SU-DHL-6 (cell line): Measurements from ENCODE around the gene CFAP44.

Source experiments
- H2AFZ ChIP-seq: fragments of 200-600 bp; sonication (generic); 2 replicates; pipeline ENCODE4 v1.6.1; 2014; ENCODE audit warnings: low read depth, mild to moderate bottlenecking, moderate library complexity, mixed read lengths, antibody characterized with exemption, low read length; ENCODE audit not compliant: severe bottlenecking
- H3F3A ChIP-seq: fragments of 200-600 bp; shearing (Covaris generic); 2 replicates; pipeline ENCODE4 v1.6.0; 2016; ENCODE audit warnings: antibody characterized with exemption, mild to moderate bottlenecking; ENCODE audit not compliant: insufficient read depth
- H3K27ac ChIP-seq: fragments of 200-600 bp; sonication (generic); 2 replicates; pipeline ENCODE4 v1.5.1; 2016; ENCODE audit warnings: low read depth, mild to moderate bottlenecking, low read length, moderate library complexity, mixed read lengths
- H3K27me3 ChIP-seq: fragments of 200-600 bp; sonication (generic), shearing (Covaris generic); 2 replicates; pipeline ENCODE4 v1.6.0; 2014; ENCODE audit warnings: mild to moderate bottlenecking, low read length
- H3K36me3 ChIP-seq: fragments of 200-600 bp; sonication (generic); 2 replicates; pipeline ENCODE4 v1.6.1; 2014; ENCODE audit warnings: mild to moderate bottlenecking, low read length, mixed read lengths
- H3K4me2 ChIP-seq: fragments of 300-600, 200-600 bp; shearing (Covaris generic), sonication (generic); 2 replicates; pipeline ENCODE4 v1.6.0; 2014; ENCODE audit warnings: low read length, low read depth, mild to moderate bottlenecking; ENCODE audit not compliant: poor library complexity, severe bottlenecking
- H3K4me3 ChIP-seq: fragments of 200-600 bp; sonication (generic); 2 replicates; pipeline ENCODE4 v1.5.1; 2014; ENCODE audit warnings: antibody characterized with exemption, low read length, mild to moderate bottlenecking, mixed read lengths; ENCODE audit not compliant: insufficient read depth, poor library complexity, severe bottlenecking
- H3K79me2 ChIP-seq: fragments of 200-600 bp; sonication (generic); 2 replicates; pipeline ENCODE4 v1.6.1; 2014; ENCODE audit warnings: mild to moderate bottlenecking, low read length, moderate library complexity; ENCODE audit not compliant: insufficient read depth
- H3K9ac ChIP-seq: fragments of 200-600 bp; sonication (generic); 2 replicates; pipeline ENCODE4 v1.7.0; 2014; ENCODE audit warnings: mild to moderate bottlenecking, low read length
- H3K9me2 ChIP-seq: fragments of 200-600 bp; sonication (generic); replicated peaks from 2 replicates; pipeline ENCODE4 v1.6.1; 2014; ENCODE audit warnings: low read length; ENCODE audit not compliant: insufficient read depth
- H3K9me3 ChIP-seq: fragments of 200-600 bp; sonication (generic); 2 replicates; pipeline ENCODE4 v1.6.1; 2014; ENCODE audit warnings: low read length, mixed read lengths; ENCODE audit not compliant: insufficient read depth
- H4K20me1 ChIP-seq: fragments of 200-600 bp; sonication (generic); 2 replicates; pipeline ENCODE4 v1.6.1; 2014; ENCODE audit warnings: low read depth, mild to moderate bottlenecking, antibody characterized with exemption, low read length, moderate library complexity, mixed read lengths
- CTCF ChIP-seq: fragments of 200-600 bp; sonication (generic); IDR thresholded peaks from one replicate; pipeline ENCODE4 v1.5.1; 2017; ENCODE audit warnings: antibody characterized with exemption, mild to moderate bottlenecking, low read length, moderate library complexity; ENCODE audit not compliant: insufficient read depth, poor library complexity, severe bottlenecking
- EZH2phosphoT487 ChIP-seq: fragments of 200-600 bp; sonication (generic), shearing (Covaris generic); conservative IDR thresholded peaks from 2 replicates; pipeline ENCODE4 v1.6.1; 2018; ENCODE audit warnings: mild to moderate bottlenecking, antibody characterized with exemption, low read length, moderate library complexity, mixed read lengths

CFAP44 gene

GRCh38 chr3:113438224-113438623 lies 3.1 kb downstream of the CFAP44 start:
- no peaks in the 10 kb centered on the region for H3K27me3 ChIP-seq
- no peak overlapping the region for H2AFZ ChIP-seq
- no peak overlapping the region for H3K9ac ChIP-seq
- no peaks in the 10 kb centered on the region for H3F3A ChIP-seq
- H4K20me1 ChIP-seq, result no peaks in the 10 kb centered on the region
- H3K4me3 ChIP-seq, result no peak overlapping the region
- TF ChIP-seq EZH2phosphoT487, result no peak
- no peak for TF ChIP-seq CTCF
- H3K4me2 ChIP-seq, result no peak overlapping the region
- H3K36me3 ChIP-seq, result no peaks in the 10 kb centered on the region
- H3K79me2 ChIP-seq, result no peaks in the 10 kb centered on the region
- no peaks in the 10 kb centered on the region for H3K9me2 ChIP-seq
- no peak overlapping the region for H3K27ac ChIP-seq
- H3K9me3 ChIP-seq, result no peaks in the 10 kb centered on the region

- H3K4me2 ChIP-seq, result no peak overlapping the region
- H3K9ac ChIP-seq, result no peak overlapping the region
- no peaks in the 10 kb centered on the region for H3K27me3 ChIP-seq
- H3F3A ChIP-seq, result no peaks in the 10 kb centered on the region
- H2AFZ ChIP-seq, result no peak overlapping the region
- H4K20me1 ChIP-seq, result no peaks in the 10 kb centered on the region
- no peak for TF ChIP-seq EZH2phosphoT487
- TF ChIP-seq CTCF, result no peak
- H3K27ac ChIP-seq, result no peak overlapping the region
- H3K9me2 ChIP-seq, result no peaks in the 10 kb centered on the region
- no peaks in the 10 kb centered on the region for H3K36me3 ChIP-seq
- H3K4me3 ChIP-seq, result no peak overlapping the region
- no peaks in the 10 kb centered on the region for H3K9me3 ChIP-seq
- H3K79me2 ChIP-seq, result no peaks in the 10 kb centered on the region
Measured at GRCh38 chr3:113437411-113437810, 3.9 kb downstream of the CFAP44 start.

- H3K9me3 ChIP-seq, result no peaks in the 10 kb centered on the region
- no peaks in the 10 kb centered on the region for H3K36me3 ChIP-seq
Measured at GRCh38 chr3:113436809-113437208, 4.5 kb downstream of the CFAP44 start.

More at GRCh38 chr3:113436809-113437208, 4.5 kb downstream of the CFAP44 start:
- Histone ChIP-seq H3K9me2 (no peaks in the 10 kb centered on the region), H3K4me2 (no peak overlapping the region), H3K27me3 (no peaks in the 10 kb centered on the region), H3K9ac (no peak overlapping the region), H2AFZ (no peak overlapping the region), H4K20me1 (no peaks in the 10 kb centered on the region), H3K79me2 (no peaks in the 10 kb centered on the region), H3K4me3 (no peak overlapping the region), H3F3A (no peaks in the 10 kb centered on the region), H3K27ac (no peak overlapping the region)
- TF ChIP-seq CTCF (no peak), EZH2phosphoT487 (no peak)
